Stimulated activated CD8-positive, alpha-beta memory T cell treated with anti-CD3 and anti-CD28 coated beads, Interleukin-7, amount 100 ng/mL, for 4 hours (primary cell): ENCODE data around the gene ISCU.
"Not testable (repeated sequence)": the region's sequence is repeated elsewhere in the genome, so short reads cannot be mapped to it uniquely, and the experiment has no call there.

Source experiments
- DNase-seq, 2 donors: peaks; one replicate each; pipeline ENCODE4 v3.0.0-alpha.2; 2020; ENCODE audit warnings: low read depth in 2 of 2

ISCU gene

GRCh38 chr12:108589028-108589839 is 26.8 kb downstream of the ISCU start:
- no peak for DNase-seq

DNA sequence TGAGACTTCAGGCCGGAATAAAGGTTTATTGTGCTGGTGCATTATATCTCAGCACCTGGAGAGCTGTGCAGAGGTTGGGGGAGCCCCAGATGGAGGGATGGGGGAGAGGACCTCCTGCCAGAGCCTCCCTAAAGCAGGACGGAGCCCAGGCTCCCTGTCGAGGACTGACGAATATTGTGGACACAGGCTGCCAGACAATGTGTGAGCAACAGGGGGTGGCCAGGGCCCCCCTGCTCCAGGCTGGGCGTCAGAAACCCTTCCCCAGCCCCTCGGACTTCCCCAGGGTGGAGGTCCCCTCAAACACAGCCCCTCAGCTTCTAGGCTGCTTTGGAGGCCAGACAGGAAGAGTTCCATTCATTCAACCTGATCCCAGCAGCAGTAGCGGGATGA is 27.4 kb downstream of the ISCU start:
- no peak for DNase-seq

DNA sequence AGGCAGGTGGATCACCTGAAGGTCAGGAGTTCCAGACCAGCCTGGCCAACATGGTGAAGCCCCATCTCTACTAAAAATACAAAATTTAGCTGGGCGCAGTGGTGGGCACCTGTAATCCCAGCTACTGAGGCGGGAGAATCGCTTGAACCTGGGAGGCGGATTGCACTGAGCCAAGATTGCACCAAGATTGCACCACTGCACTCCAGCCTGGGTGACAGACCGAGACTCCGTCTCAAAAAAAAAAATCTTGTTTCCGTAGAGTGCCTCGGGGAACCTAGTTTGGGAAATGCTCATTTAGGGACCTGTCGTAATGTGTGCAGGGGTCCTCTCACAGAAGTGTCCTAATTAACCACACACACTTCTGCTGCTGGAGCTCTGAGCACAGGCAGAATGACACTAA is 28.1 kb downstream of the ISCU start:
- DNase-seq = not testable (repeated sequence)

GRCh38 chr12:108591267-108591980 is 29.0 kb downstream of the ISCU start:
- no peak for DNase-seq

GRCh38 chr12:108592033-108592909 is 29.9 kb downstream of the ISCU start:
- DNase-seq = no peak

DNA sequence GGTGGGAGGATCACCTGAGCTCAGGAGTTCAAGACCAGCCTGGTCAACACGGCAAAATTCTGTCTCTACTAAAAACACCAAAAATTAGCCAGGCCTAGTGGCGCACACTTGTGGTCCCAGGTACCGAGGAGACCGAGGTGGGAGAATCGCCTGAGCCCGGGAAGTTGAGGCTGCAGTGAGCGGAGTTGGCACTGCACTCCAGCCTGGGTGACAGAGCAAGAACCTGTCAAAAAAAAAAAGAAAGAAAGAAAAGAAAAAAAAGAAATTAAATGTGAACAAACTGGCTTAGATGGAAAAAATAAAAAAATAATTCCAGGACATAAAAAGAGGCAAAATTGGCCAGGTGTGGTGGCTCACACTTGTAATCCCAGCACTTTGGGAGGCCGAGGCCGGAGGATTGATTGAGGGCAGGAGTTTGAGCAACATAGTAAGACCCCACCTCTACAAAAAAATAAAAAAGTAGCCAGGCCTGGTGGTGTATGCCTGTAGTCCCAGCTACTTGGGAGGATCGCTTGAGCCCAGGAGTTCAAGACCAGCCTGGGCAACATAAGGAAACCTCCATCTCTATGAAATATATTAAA is 32.0 kb downstream of the ISCU start:
- no peak for DNase-seq

DNA sequence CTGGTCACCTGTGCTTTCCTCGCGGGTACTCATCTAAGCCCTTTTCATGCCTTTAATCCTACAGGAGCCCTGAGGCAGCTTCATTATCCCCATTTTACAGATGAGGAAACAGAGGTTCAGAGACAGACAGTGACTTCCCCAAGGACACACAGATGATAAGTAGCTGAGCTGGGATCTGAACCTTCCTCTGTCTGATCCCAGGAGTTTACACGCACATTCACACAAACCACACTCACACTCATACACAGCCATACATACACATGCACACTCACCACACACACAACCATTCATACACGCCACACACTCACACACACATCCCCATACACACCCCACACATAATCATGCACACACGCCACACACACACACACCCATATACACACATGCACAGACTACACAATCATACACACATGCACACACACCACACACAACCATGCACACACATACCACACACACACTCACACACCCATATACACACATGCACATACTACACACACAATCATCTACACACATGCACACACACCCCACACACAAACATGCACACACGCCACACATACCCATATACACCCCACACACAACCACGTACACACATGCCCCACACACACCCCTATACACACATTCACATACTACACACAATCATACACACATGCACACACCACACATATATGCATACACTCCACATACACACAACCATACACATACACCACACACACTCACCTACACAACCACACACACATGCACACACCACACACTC is 32.7 kb downstream of the ISCU start:
- DNase-seq = no peak

GRCh38 chr12:108595711-108596647 is 33.6 kb downstream of the ISCU start:
- no peak for DNase-seq

- no peak for DNase-seq
Measured at GRCh38 chr12:108596854-108597558, 34.6 kb downstream of the ISCU start.

DNA sequence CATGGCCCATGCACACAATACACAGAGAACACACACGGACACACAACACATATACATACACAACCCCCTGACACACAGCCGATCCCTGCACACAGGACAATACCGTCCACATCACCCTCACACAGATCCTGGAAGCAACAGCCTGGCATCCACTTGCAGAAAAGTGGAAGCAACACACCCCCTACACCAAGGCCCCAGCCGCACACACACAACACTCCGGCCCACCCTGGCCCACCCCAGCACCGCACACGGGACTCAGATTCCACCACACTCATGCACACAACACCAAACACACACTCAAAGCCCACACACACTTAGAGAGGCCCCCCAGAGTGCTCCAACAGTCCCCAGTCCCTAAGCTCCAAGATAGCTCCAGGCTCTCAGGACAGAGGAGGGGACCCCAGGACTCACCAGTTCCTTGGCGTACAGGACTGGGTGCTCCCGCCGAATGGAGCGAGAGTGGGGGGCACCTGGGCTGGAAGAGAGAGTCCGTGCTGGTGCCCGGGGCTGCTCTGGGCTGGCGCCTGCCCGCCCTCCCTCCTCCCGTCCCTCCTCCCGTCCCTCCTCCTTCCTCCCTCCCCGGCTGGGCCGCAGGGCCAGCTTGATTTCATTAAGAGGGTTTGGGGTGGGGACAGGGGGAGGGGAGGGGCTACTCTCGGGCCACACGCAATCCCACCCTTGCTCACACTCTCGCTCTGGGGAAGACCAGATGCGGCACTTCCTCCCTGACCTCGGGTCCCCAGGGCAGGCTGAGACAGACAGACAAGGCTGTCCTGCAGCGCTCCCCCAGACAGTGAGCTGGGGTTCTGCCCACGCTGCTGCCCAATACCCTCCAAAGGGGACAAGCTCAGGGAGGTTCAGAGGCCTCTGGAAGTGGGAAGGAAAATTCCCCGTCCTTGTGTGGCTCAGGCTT is 35.4 kb downstream of the ISCU start, which contains the start of gene TMEM119:
TMEM119 (minus strand) TSS at position 526 of the 913 bp plus-strand sequence. CDS start 5,701 bp downstream, outside the sequence.
- no peak for DNase-seq

- DNase-seq = no peak
Measured at GRCh38 chr12:108598553-108599250, 36.3 kb downstream of the ISCU start.

DNA sequence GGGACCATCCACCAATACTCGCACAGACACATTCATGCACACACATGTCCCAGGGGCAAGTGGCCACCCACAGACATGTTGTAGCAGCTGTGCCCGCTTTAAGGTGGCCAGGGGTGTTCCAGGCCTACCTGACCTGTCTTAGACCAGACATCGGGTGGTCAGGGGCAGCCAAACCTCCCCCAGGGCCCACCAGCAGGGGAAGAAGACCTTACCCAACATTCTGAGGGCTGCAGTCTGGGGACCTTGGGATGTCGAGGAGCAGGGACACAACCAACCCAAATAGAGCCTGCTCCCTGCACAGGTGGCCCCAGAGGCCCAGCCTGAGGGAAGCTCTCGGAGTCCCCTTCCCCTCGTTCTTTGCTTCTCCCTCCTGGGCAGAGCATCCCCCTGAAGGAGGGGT is 37.1 kb downstream of the ISCU start:
- no peak for DNase-seq

- no peak for DNase-seq
Measured at GRCh38 chr12:108599948-108600701, 37.7 kb downstream of the ISCU start.

- no peak for DNase-seq
Measured at GRCh38 chr12:108600702-108601007, 38.3 kb downstream of the ISCU start.

DNA sequence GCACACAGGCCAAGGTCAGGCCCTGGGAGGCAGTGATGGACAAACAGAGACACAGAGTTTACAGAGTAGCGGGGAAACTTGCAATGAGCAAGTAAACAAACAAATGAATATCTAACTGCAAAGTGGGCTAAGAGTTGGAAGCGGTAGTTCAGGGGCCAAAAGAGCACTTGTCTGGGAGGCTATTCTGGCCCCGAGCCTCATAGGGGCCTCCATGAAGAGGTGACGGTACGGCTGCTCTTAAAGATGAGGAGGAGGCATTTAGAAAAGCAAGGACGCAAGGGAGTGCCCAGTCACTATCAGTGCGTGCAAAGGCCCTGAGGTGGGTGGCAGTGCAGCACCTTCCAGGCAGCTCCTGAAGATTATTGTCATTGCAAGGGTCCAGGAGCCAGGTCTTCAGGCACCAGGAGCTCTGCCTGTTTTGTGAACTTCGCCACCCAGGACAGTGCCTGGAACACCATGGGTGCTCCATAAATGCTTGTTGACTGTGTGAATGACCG is 39.9 kb downstream of the ISCU start:
- DNase-seq = no peak

- DNase-seq = no peak
Measured at GRCh38 chr12:108602976-108603704, 40.7 kb downstream of the ISCU start.
